GM19397 (cell line): ENCODE data around the gene TMEM115.

Experiments
- ATAC-seq: cut with Tn5 transposase; IDR thresholded peaks from one replicate; pipeline ENCODE4 v1.9.1; 2021; ENCODE audit warnings: mild to moderate bottlenecking, moderate library complexity; ENCODE audit not compliant: unreplicated experiment

TMEM115 gene

DNA sequence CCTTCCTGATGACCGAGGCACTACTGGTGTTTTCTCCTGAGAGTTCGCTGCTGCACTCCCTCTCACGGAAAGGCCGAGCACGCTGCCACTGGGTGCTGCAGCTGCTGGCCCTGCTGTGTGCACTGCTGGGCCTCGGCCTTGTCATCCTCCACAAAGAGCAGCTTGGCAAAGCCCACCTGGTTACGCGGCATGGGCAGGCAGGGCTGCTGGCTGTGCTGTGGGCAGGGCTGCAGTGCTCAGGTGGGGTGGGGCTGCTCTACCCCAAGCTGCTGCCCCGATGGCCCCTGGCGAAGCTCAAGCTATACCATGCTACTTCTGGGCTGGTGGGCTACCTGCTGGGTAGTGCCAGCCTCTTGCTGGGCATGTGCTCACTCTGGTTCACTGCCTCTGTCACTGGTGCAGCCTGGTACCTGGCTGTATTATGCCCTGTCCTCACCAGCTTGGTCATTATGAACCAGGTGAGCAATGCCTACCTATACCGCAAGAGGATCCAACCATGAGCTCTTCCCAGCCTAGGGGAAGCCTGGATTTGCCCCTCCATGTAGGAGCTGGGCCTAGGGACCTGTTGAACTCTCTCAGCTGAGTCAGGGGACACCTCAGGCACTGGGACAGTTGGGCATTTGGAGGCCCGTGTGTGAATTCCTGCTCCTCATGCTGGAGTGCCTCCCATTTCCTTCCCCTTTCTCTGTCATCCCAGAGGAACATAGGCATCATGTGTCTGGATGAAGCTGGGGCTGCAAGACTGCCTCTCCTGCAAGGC, 5.9 kb downstream of the TMEM115 start:
- no peak for ATAC-seq

- ATAC-seq: no peak
These were observed 6.5 kb downstream of the TMEM115 start for GRCh38 chr3:50352781-50353180.

- no peak for ATAC-seq
These were observed 8.0 kb downstream of the TMEM115 start for GRCh38 chr3:50351323-50351697.

DNA sequence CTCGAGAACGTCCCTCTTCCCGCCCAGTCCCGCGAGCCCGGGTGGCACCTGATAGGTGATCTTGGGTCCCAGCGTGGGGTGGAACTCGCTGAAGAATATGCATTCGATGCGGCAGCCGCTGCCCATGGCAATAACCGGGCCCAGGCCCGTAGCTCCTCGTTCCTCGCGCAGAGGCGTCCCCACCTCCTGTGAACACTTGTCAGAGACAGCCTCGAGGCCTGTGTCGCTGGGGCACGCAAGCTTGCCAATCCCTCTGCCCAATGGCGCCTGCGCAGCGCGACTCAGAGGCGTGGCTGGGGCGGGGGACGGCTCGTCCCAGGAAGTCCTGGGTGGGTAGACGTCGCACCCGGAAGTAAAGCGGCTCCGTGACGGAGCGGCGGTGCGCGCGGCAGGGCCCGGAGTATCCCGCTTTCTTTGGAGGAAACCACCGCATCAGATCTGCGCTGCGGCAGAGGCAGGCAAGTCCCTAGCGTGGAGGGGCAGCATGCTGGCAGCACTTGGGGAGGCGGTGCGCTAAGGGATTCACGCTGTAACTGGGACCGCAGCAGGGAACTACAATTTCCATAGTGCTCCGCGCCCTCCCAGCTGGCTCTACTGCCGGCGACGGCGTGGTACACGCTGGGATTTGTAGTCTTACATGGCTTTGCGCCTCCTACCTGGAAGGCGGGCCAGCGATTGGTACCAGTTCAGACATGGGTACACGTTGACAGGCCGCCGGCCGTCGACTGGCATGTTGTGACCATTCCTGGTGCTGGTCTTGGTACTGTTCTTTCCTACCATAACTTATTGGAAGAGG, 8.6 kb downstream of the TMEM115 start, which contains the start of the genes CYB561D2 and NPRL2:
TSS of gene CYB561D2 (plus strand) at position 336 of the 796 bp plus-strand sequence. CDS start 572 bp downstream, outside the sequence.
TSS of gene NPRL2 (minus strand) at position 249 of the 796 bp plus-strand sequence. CDS start at position 126, 123 bp downstream.
- peak; percentile 84 for ATAC-seq

- ATAC-seq: no peak
These were observed 9.2 kb downstream of the TMEM115 start for GRCh38 chr3:50350213-50350526.

GRCh38 chr3:50347187-50347813, 12.0 kb downstream of the TMEM115 start:
- no peak for ATAC-seq

- ATAC-seq: no peak
These were observed 13.6 kb downstream of the TMEM115 start, which contains the start of gene ZMYND10 for GRCh38 chr3:50345586-50346234. TSS of gene ZMYND10 (minus strand) at chr3:50345732. CDS start at chr3:50345579, 153 bp downstream.

GRCh38 chr3:50345008-50345407, 14.3 kb downstream of the TMEM115 start:
- no peak for ATAC-seq

- ATAC-seq: no peak
These were observed 16.3 kb downstream of the TMEM115 start for GRCh38 chr3:50342813-50343633.

DNA sequence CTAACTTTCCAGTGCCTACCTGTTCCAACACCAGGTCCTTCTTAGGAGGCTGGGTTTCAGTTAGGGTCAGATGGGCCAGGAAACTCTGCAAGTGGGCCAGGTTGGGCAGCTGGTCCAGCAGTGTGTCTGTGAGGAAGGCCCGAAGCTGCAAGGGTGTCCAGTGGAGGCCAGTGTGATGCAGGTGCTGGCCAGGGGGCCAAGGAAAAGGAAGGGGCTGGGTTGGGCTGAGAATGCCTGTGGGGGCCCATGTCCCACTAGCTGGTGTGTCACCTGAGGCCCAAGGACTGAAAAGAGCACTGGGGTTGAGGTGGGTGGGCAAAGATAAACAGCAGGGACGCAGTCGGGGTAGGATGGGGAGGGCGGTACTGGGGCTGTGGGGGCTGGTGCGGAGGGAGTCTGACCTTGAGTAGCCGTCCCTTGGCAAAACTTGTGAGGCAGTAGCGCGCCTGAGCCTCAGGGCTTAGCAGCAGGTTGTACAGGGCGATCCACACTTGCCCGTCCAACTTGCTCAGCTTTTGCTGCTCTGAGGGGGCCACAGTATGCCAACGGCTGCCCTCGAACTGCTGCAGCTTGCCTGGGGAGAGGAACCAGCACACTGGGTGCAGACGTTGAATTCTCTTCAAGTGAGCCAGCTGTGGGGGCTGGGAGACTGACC, 17.2 kb downstream of the TMEM115 start:
- no peak for ATAC-seq

DNA sequence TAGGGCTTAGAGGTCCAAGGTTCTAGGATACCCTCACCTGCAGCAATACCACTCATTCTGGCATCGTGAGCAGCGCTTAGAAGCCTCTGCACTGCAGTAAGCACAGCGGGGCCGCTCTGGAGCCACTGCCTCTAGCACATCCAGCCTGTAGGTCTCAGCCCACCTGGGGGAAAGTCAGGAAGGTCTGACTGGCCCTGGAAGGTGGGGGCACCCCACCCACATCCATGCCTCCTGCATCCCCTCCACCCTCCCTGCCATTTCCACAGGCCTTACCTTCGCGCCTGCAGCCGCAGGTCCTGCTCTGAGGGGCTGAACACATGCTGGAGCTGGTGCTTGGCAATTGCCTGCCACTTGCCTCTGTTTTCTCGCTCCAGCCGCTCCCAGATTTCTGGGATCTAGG, 17.8 kb downstream of the TMEM115 start:
- ATAC-seq: no peak

DNA sequence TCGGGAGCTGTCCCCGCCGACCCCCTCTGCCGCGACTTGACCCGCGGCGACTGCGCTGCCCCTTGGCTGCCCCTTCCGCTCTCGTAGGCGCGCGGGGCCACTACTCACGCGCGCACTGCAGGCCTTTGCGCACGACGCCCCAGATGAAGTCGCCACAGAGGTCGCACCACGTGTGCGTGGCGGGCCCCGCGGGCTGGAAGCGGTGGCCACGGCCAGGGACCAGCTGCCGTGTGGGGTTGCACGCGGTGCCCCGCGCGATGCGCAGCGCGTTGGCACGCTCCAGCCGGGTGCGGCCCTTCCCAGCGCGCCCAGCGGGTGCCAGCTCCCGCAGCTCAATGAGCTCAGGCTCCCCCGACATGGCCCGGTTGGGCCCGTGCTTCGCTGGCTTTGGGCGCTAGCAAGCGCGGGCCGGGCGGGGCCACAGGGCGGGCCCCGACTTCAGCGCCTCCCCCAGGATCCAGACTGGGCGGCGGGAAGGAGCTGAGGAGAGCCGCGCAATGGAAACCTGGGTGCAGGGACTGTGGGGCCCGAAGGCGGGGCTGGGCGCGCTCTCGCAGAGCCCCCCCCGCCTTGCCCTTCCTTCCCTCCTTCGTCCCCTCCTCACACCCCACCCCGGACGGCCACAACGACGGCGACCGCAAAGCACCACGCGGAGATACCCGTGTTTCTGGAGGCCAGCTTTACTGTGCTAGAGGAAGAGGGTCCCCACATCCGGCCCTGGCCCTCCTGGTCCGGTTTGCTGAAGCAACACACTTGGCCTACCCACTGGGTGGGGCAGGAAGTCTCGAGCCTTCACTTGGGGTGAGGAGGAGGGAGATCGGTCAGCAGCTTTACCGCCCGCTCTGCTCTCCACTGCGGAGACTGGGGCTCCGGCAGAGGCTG, 18.6 kb downstream of the TMEM115 start, which contains the start of gene RASSF1:
TSS of gene RASSF1 (minus strand) at position 389 of the 882 bp plus-strand sequence. CDS start at position 358, 31 bp downstream.
- no peak for ATAC-seq

DNA sequence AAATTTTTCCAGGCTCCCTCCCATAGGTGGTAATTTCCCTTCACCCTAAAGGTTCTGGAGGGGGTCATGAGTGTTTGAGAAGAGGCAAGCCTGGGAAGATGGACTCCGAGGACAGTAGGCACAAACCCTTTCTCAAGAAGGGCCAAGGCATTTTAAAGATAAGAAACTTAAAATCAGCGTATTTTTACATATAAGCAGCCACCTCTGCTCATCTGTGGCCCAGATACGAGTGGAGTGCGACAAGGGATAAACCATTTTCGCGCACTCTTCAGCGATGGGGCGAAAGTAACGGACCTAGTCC, 19.2 kb downstream of the TMEM115 start:
- ATAC-seq: no peak

- no peak for ATAC-seq
These were observed 19.7 kb downstream of the TMEM115 start for GRCh38 chr3:50339485-50340146.

GRCh38 chr3:50338965-50339364, 20.4 kb downstream of the TMEM115 start:
- ATAC-seq: no peak

DNA sequence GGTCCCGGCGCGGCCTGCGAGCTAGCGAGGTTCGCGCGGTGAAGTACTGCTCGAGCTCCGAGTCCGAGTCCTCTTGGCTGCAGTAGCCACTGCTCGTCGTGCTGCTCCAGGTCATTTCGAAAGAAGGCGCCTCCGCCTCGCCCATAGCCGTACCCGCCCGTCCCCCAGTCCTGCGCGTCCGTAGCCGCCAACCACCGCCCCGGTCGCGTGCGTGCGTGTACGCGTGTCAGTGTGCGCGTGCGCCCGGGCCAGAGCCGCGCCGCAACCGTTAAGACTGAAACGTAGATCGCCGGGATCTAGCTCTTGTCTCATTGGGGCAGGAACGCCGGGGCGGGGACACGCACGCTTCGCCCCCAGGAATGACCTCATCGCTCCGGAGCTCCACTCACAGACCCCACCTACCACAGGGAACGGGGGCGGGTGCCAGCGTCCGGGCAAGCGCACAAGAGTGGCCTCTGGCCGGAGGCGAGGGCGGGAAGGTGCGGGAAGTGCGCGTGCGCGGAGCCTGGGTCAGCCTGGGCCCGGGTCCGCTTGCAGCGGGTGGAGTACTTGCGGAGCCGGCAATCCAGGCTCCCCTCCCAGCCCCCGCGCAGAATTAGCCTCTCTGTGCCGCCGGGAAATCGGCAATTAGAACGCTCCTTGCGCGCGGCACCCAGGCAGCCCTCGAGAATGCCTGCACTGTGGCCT, 22.0 kb downstream of the TMEM115 start:
- peak; percentile 74 for ATAC-seq

GRCh38 chr3:50336452-50337174, 22.7 kb downstream of the TMEM115 start:
- peak; percentile 26 for ATAC-seq
